Testis (tissue), 3 donors: Measurements from ENCODE around the gene BEND7. TPM values are rescaled to one million over a fixed set of nuclear protein-coding genes. Genes with fewer than 3 reads are reported as not detected.
"Not testable (repeated sequence)": the region's sequence is repeated elsewhere in the genome, so short reads cannot be mapped to it uniquely, and the experiment has no call there.

Source experiments
- DNase-seq: peaks from one replicate; pipeline ENCODE4 v3.0.0-alpha.2; 2019
- H3K27ac ChIP-seq, 2 donors: fragments of 200-600 bp; sonication (generic); one replicate each; pipeline ENCODE4 v1.5.1; 2019
- H3K27me3 ChIP-seq: fragments of 200-600 bp; sonication (generic); one replicate; pipeline ENCODE4 v1.5.1; 2019
- H3K36me3 ChIP-seq: fragments of 200-600 bp; sonication (generic); one replicate; pipeline ENCODE4 v1.5.1; 2017; ENCODE audit warnings: low read depth; ENCODE audit errors: missing control alignments
- H3K4me1 ChIP-seq: fragments of 200-600 bp; sonication (generic); one replicate; pipeline ENCODE4 v1.5.1; 2019
- H3K4me3 ChIP-seq, 2 donors: fragments of 200-600 bp; sonication (generic); one replicate each; pipeline ENCODE4 v1.5.1; 2017 to 2019
- H3K9me3 ChIP-seq: fragments of 200-600 bp; sonication (generic); one replicate; pipeline ENCODE4 v1.5.1; 2017
- CTCF ChIP-seq, 3 experiments: fragments of 450-650 bp in 2 of 3; fragments of 200-600 bp in 1 of 3; sonication (generic) in 1 of 3; IDR thresholded peaks; one replicate each; pipeline ENCODE4 v1.5.1; 2016 to 2019; ENCODE audit warnings: antibody characterized with exemption in 3 of 3, mild to moderate bottlenecking in 2 of 3, moderate library complexity in 1 of 3
- POLR2A ChIP-seq: fragments of 450-650 bp; IDR thresholded peaks from one replicate; pipeline ENCODE4 v1.6.1; 2017; ENCODE audit warnings: antibody characterized with exemption, mild to moderate bottlenecking, moderate library complexity
- WGBS, 2 donors: methylation state at CpG; one replicate each; pipeline ENCODE4 v1.1.5; 2018; 5-methylcytosine and 5-hydroxymethylcytosine counted together
- intact Hi-C: fragments of 100-400 bp; cut with DNase I; formaldehyde crosslinking; loops from one replicate; pipeline ENCODE4 v1.15.1; 2023; ENCODE audit warnings: low total_unique reads
- polyA plus RNA-seq: library from polyadenylated mRNA; stranded (reverse); fragments of 350-450 nt; fragmentation: Illumina TruSeq; extraction: RNeasy Lipid Tissue Mini Kit (QIAGEN cat#74804); gene quantifications from one replicate; pipeline ENCODE4 v1.2.3, GENCODE V29; 2014; ENCODE audit warnings: low read depth, low replicate concordance; ENCODE audit not compliant: insufficient read depth
- total RNA-seq, 2 donors: library from RNA; depleted of rRNA; stranded (reverse); fragments of >200 nt; gene quantifications; one replicate each; pipeline ENCODE4 v1.2.3, GENCODE V29; 2016

Gene BEND7
- total and polyA plus RNA-seq, 3 donors from 2014 or later = 31.2 to 57.2 (median 55.2) TPM

DNA sequence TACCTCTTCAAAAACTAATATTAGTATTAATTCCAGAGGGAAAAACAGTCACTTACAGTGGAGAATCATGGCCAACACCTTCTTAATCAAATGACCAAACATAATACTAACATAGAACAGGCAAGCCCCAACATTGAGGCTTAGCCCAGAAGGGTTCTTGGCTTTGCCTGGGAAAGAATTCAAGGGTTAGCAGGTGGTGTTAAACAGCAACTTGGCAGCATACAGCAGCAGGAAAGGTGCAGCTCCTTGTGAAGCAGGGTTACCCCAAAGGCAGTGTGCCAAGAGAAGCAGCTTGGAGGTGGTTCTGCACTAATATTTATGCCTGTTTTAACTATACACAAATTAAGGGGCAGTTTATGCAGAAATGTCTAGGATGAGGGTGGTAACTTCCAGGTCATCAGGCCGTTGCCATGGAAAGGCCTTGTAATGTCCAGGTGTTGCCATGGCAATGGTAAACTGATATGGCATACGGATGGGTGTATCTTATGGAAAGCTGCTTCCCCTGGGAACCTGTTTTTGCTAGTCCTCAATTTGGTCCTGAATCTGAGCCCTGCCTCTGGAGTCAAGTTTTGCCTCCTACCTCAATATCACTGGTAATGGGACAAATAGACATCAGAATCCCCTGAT, 27.2 kb upstream of the BEND7 start:
- no peak for DNase-seq
- Histone ChIP-seq H3K9me3 (no peaks in the 10 kb centered on the region), H3K36me3 (no peaks in the 10 kb centered on the region), H3K27ac (no peak overlapping the region), H3K27me3 (no peaks in the 10 kb centered on the region), H3K4me1 (no peaks in the 10 kb centered on the region), H3K4me3 (no peak overlapping the region)
- intact Hi-C loops = no loop called here
- WGBS, 2 donors = 45 to 67% methylated on average over 2 of the region's 2 CpGs
- TF ChIP-seq CTCF (IDR thresholded peaks at IDR 0.05) (no peak), POLR2A (no peak)

- Histone ChIP-seq H3K27me3 (no peaks in the 10 kb centered on the region), H3K27ac (no peak overlapping the region), H3K9me3 (no peaks in the 10 kb centered on the region), H3K4me3 (no peak overlapping the region), H3K4me1 (no peaks in the 10 kb centered on the region), H3K36me3 (no peaks in the 10 kb centered on the region)
- intact Hi-C loops = no loop called here
- 86 to 89% methylated on average over 2 of the region's 2 CpGs for whole genome bisulfite sequencing, 2 donors
- no peak for TF ChIP-seq POLR2A
- no peak for DNase-seq
These were observed 22.0 kb upstream of the BEND7 start for GRCh38 chr10:13550802-13551201.

GRCh38 chr10:13542533-13542932, 13.7 kb upstream of the BEND7 start:
- H3K4me1 ChIP-seq = no peaks in the 10 kb centered on the region
- WGBS, 2 donors = 93 to 94% methylated on average over 5 of the region's 5 CpGs

GRCh38 chr10:13537985-13538384, 9.2 kb upstream of the BEND7 start:
- H3K4me3 ChIP-seq, H3K9me3 ChIP-seq, H3K4me1 ChIP-seq, H3K27ac ChIP-seq, DNase-seq, intact Hi-C loops, H3K36me3 ChIP-seq, H3K27me3 ChIP-seq: not testable (repeated sequence)
- 63 to 66% methylated on average over 9 of the region's 9 CpGs for WGBS, 2 donors

More at GRCh38 chr10:13542533-13542932, 13.7 kb upstream of the BEND7 start:
- TF ChIP-seq CTCF (IDR thresholded peaks at IDR 0.05) (no peak), POLR2A (no peak)
- intact Hi-C loops = no loop called here
- no peaks in the 10 kb centered on the region for H3K9me3 ChIP-seq
- no peaks in the 10 kb centered on the region for H3K27me3 ChIP-seq
- no peak overlapping the region for H3K27ac ChIP-seq
- no peak for DNase-seq
- no peak overlapping the region for H3K4me3 ChIP-seq
- H3K36me3 ChIP-seq = no peaks in the 10 kb centered on the region

- Histone ChIP-seq H3K9me3 (no peaks in the 10 kb centered on the region), H3K27ac (no peak overlapping the region), H3K4me1 (no peaks in the 10 kb centered on the region), H3K27me3 (no peaks in the 10 kb centered on the region), H3K4me3 (no peak overlapping the region), H3K36me3 (no peaks in the 10 kb centered on the region)
- TF ChIP-seq POLR2A = no peak
- peak in 1 of 3 experiments; percentile 28 for TF ChIP-seq CTCF (IDR thresholded peaks at IDR 0.05)
- intact Hi-C loops = no loop called here
- 65 to 74% methylated on average over 9 to 11 of the region's 11 CpGs for WGBS, 2 donors
- DNase-seq = peak; percentile 58
These were observed 8.0 kb upstream of the BEND7 start for GRCh38 chr10:13536674-13537366.

- intact Hi-C loops = no loop called here
- H3K4me3 ChIP-seq = no peak overlapping the region
- no peaks in the 10 kb centered on the region for H3K36me3 ChIP-seq
- H3K9me3 ChIP-seq = no peaks in the 10 kb centered on the region
- DNase-seq = no peak
- H3K4me1 ChIP-seq = no peaks in the 10 kb centered on the region
- no peak overlapping the region for H3K27ac ChIP-seq
- TF ChIP-seq POLR2A = no peak
- no peak for TF ChIP-seq CTCF (IDR thresholded peaks at IDR 0.05)
- no peaks in the 10 kb centered on the region for H3K27me3 ChIP-seq
- WGBS, 2 donors = 90 to 98% methylated on average over 4 of the region's 4 CpGs
These were observed 6.5 kb upstream of the BEND7 start for GRCh38 chr10:13535346-13535745.
